GM10266 (cell line): ENCODE measurements around the gene STK38L.

ENCODE experiments used
- DNase-seq: peaks from one replicate; pipeline ENCODE4 v3.0.0; 2012; ENCODE audit errors: extremely low spot score
- CTCF ChIP-seq: IDR thresholded peaks from 2 replicates; pipeline ENCODE4 v1.5.1; 2012; ENCODE audit warnings: mild to moderate bottlenecking, low read depth; ENCODE audit not compliant: control insufficient read depth, insufficient read depth; ENCODE audit errors: missing control alignments

Gene STK38L

GRCh38 chr12:27213830-27214787 lies 30.0 kb upstream of the STK38L start:
- TF ChIP-seq CTCF = no peak
- no peak for DNase-seq

GRCh38 chr12:27217590-27217989 lies 26.5 kb upstream of the STK38L start:
- TF ChIP-seq CTCF = no peak
- no peak for DNase-seq

GRCh38 chr12:27219693-27220054 lies 24.4 kb upstream of the STK38L start:
- TF ChIP-seq CTCF = no peak

GRCh38 chr12:27220055-27220987 lies 23.8 kb upstream of the STK38L start:
- no peak for TF ChIP-seq CTCF
- DNase-seq = peak; percentile 38

More at GRCh38 chr12:27219693-27220054, 24.4 kb upstream of the STK38L start:
- no peak for DNase-seq

- no peak for DNase-seq
These were observed 23.1 kb upstream of the STK38L start for GRCh38 chr12:27220988-27221345.

GRCh38 chr12:27221625-27222387 lies 22.3 kb upstream of the STK38L start:
- DNase-seq = peak; percentile 48
- TF ChIP-seq CTCF = peak; percentile 42

More at GRCh38 chr12:27220988-27221345, 23.1 kb upstream of the STK38L start:
- no peak for TF ChIP-seq CTCF
